GM10248 (cell line): ENCODE results near the gene HIVEP2.

Experiments used
- CTCF ChIA-PET: fragments of 300-600 bp; sonication (Branson Sonifier 250); formaldehyde crosslinking; extraction: SDS; loops from one replicate; lab custom pipeline; 2021; ENCODE audit warnings: antibody characterized with exemption; lab: Yijun Ruan, JAX
- POLR2A ChIA-PET: fragments of 350-650 bp; sonication (Branson Sonifier 250); formaldehyde crosslinking; extraction: SDS; loops from one replicate; lab custom pipeline; 2020; ENCODE audit warnings: antibody characterized with exemption; lab: Yijun Ruan, JAX
- DNase-seq: peaks from one replicate; pipeline ENCODE4 v3.0.0; 2012; ENCODE audit errors: extremely low spot score
- TF ChIP-seq, protein P1 (sequence below): IDR thresholded peaks from 2 replicates; pipeline ENCODE4 v1.5.1; 2012; ENCODE audit warnings: mild to moderate bottlenecking, low read depth; ENCODE audit errors: extremely low read depth, missing control alignments, control extremely low read depth

Gene HIVEP2

GRCh38 chr6:142740449-142740848, 204.5 kb downstream of the HIVEP2 start:
- TF ChIP-seq, protein P1, sequence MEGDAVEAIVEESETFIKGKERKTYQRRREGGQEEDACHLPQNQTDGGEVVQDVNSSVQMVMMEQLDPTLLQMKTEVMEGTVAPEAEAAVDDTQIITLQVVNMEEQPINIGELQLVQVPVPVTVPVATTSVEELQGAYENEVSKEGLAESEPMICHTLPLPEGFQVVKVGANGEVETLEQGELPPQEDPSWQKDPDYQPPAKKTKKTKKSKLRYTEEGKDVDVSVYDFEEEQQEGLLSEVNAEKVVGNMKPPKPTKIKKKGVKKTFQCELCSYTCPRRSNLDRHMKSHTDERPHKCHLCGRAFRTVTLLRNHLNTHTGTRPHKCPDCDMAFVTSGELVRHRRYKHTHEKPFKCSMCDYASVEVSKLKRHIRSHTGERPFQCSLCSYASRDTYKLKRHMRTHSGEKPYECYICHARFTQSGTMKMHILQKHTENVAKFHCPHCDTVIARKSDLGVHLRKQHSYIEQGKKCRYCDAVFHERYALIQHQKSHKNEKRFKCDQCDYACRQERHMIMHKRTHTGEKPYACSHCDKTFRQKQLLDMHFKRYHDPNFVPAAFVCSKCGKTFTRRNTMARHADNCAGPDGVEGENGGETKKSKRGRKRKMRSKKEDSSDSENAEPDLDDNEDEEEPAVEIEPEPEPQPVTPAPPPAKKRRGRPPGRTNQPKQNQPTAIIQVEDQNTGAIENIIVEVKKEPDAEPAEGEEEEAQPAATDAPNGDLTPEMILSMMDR, result no peak
- DNase-seq, result no peak
- ChIA-PET CTCF (interaction anchor here (0.8 kb wide), 1 partner anchor 24 kb away, joined by 3 read pairs; no protein-coding TSS in a partner anchor), POLR2A (no interaction called here)

DNA sequence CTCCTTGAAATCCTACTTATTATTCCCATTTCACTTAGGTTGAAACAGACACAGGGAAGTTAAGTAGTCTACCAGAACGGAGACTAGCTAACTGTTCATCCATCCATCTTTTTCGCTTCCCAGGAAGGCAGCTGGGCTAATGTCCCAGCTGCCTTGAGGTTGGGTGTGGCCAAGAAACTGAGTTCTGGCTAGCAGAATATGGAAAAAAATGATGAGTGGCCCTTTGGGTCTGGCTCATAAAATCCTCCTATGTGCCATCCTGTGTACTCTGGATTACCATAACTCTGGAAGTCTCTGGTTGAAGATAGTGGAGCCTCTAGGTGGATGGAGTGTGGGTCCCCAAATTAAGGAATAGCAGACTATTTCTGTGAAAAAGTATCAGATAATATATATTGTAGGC, 206.2 kb downstream of the HIVEP2 start:
- DNase-seq, result no peak
- CTCF ChIA-PET, result interaction anchor here (1.1 to 3.8 kb wide), 4 partner anchors 10 to 689 kb away, joined by 3 to 33 read pairs (median 4); no protein-coding TSS in a partner anchor
- POLR2A ChIA-PET, result no interaction called here
- TF ChIP-seq, protein P1, result no peak

GRCh38 chr6:142738035-142738396, 207.0 kb downstream of the HIVEP2 start:
- CTCF ChIA-PET, result interaction anchor here (0.9 to 3.8 kb wide), 5 partner anchors 10 to 44 kb away, joined by 3 to 33 read pairs (median 5); no protein-coding TSS in a partner anchor
- TF ChIP-seq, protein P1, result no peak
- DNase-seq, result no peak
- POLR2A ChIA-PET, result no interaction called here

DNA sequence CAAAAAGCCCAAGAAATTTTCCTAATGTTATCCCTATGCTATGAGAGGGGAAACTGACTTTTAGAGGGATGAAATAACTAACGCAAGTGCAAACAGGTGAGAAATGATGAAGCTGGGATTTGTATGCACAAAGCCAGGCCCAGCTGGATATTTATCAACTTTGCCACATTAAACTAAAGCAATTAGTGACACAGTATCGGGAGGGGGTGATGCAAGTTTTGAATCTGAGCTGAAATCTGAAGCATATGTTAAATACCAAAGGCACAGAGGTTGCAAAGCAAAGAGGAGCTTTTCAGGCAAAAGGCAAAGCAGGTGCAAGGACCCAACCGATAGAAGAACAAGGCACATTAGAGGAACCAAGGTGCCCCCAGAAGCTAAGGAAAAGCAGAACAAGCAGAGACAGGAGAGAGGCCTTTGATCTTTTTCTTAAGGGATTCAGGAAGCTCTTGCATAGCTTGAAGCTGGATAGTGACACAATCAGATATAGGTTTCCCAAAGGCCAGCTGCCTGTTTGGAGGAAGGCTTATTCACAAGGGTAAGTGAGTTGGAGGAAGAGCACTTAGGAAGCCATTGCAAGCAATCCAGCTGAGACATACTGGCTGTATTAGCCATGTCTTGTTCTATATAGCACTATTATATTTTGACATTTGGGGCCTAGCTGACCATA, 207.5 kb downstream of the HIVEP2 start:
- TF ChIP-seq, protein P1, result no peak
- CTCF ChIA-PET, result interaction anchor here (0.8 to 3.8 kb wide), 6 partner anchors 9 to 45 kb away, joined by 3 to 33 read pairs (median 5); no protein-coding TSS in a partner anchor
- POLR2A ChIA-PET, result no interaction called here
- no peak for DNase-seq

GRCh38 chr6:142735204-142735603, 209.8 kb downstream of the HIVEP2 start:
- DNase-seq, result no peak
- CTCF ChIA-PET, result interaction anchor here (1.2 to 3.8 kb wide), 3 partner anchors 11 to 13 kb away, joined by 3 to 33 read pairs (median 17); no protein-coding TSS in a partner anchor
- POLR2A ChIA-PET, result no interaction called here
- TF ChIP-seq, protein P1, result no peak

GRCh38 chr6:142732790-142733189, 212.2 kb downstream of the HIVEP2 start:
- ChIA-PET CTCF (no interaction called here), POLR2A (no interaction called here)
- DNase-seq, result no peak
- TF ChIP-seq, protein P1, result no peak
